GM12878 (cell line): ENCODE results near the gene LVRN. TPM values are rescaled to one million over a fixed set of nuclear protein-coding genes. Genes with fewer than 3 reads are reported as not detected.

Experiments
- BMI1 ChIP-seq: fragments of 450-650 bp; IDR thresholded peaks from 2 replicates; pipeline ENCODE4 v1.6.1; 2016; ENCODE audit warnings: mild to moderate bottlenecking, moderate library complexity, borderline replicate concordance
- EED ChIP-seq: sonication (generic); IDR thresholded peaks from 2 replicates; pipeline ENCODE4 v1.6.1; 2016; ENCODE audit warnings: antibody characterized with exemption, low read depth
- ESRRA ChIP-seq: IDR thresholded peaks from 2 replicates; pipeline ENCODE4 v1.6.1; 2012; ENCODE audit warnings: mild to moderate bottlenecking, low read length, improper control_type of control experiment
- IKZF2 ChIP-seq, 2 experiments: fragments of 450-650 bp; IDR thresholded peaks; 2 replicates each; pipeline ENCODE4 v1.6.1; 2017; ENCODE audit warnings: mild to moderate bottlenecking in 2 of 2, moderate library complexity in 2 of 2
- LARP7 ChIP-seq: fragments of 450-650 bp; IDR thresholded peaks from 2 replicates; pipeline ENCODE4 v1.6.1; 2017; ENCODE audit warnings: mild to moderate bottlenecking
- NR2C1 ChIP-seq: fragments of 450-650 bp; IDR thresholded peaks from 2 replicates; pipeline ENCODE4 v1.6.1; 2017; ENCODE audit warnings: antibody characterized with exemption, mild to moderate bottlenecking, moderate library complexity
- SMAD5 ChIP-seq: IDR thresholded peaks from 2 replicates; pipeline ENCODE4 v1.6.1; 2016; ENCODE audit warnings: antibody characterized with exemption, low read depth
- SMARCA5 ChIP-seq: fragments of 450-650 bp; IDR thresholded peaks from 2 replicates; pipeline ENCODE4 v1.6.1; 2017; ENCODE audit warnings: mild to moderate bottlenecking
- SREBF2 ChIP-seq: IDR thresholded peaks from 2 replicates; pipeline ENCODE4 v1.6.1; 2012; ENCODE audit warnings: mild to moderate bottlenecking, low read length
- SRF ChIP-seq, 2 experiments: IDR thresholded peaks; 2 replicates each; pipeline ENCODE4 v1.6.1; 2011; ENCODE audit warnings: low read depth in 2 of 2, low read length in 2 of 2, mild to moderate bottlenecking in 1 of 2, moderate library complexity in 1 of 2
- STAT1 ChIP-seq: fragments of 450-650 bp; conservative IDR thresholded peaks from 2 replicates; pipeline ENCODE4 v1.6.1; 2014; ENCODE audit warnings: antibody characterized with exemption, mild to moderate bottlenecking
- STAT3 ChIP-seq: IDR thresholded peaks from 2 replicates; pipeline ENCODE4 v1.6.1; 2011; ENCODE audit warnings: low read depth, low read length, improper control_type of control experiment
- TCF3 ChIP-seq: IDR thresholded peaks from 2 replicates; pipeline ENCODE4 v1.6.1; 2012; ENCODE audit warnings: low read depth, mild to moderate bottlenecking, low read length, borderline replicate concordance; ENCODE audit not compliant: insufficient read depth
- polyA plus RNA-seq, 11 experiments: library from polyadenylated mRNA; depleted of rRNA in 4 of 11; unstranded in 6 of 11; stranded (reverse) in 5 of 11; fragments of >200 nt; fragmentation: Nextera tagmentation in 4 of 11; fragmentation: Illumina TruSeq in 1 of 11; extraction: Ambion mirVana in 4 of 11; extraction: Trizol in 1 of 11; gene quantifications; 1 replicate in 1 of 11; 2 replicates in 10 of 11; pipeline versions ENCODE4 v1.2.1 to v1.2.3, GENCODE V29; 2011 to 2016; ENCODE audit warnings: inconsistent platforms in 2 of 11, missing spikeins in 2 of 11, low read depth in 1 of 11
- total RNA-seq, 4 experiments: library from RNA; depleted of rRNA in 3 of 4; stranded (reverse); fragments of >200 nt in 3 of 4; fragmentation: Illumina TruSeq in 1 of 4; extraction: Trizol in 1 of 4; gene quantifications; 2 replicates each; pipeline versions ENCODE4 v1.2.1 to v1.2.3, GENCODE V29; 2013 to 2021
- TF ChIP-seq, protein P1 (sequence below): fragments of 450-650 bp; IDR thresholded peaks from 2 replicates; pipeline ENCODE4 v1.6.1; 2016; ENCODE audit warnings: mild to moderate bottlenecking
- TF ChIP-seq, protein P2 (sequence below): fragments of 450-650 bp; formaldehyde crosslinking; IDR thresholded peaks from 2 replicates; pipeline ENCODE4 v1.5.0; 2022; ENCODE audit warnings: mild to moderate bottlenecking, missing genetic modification characterization
- TF ChIP-seq, protein P3 (sequence below): IDR thresholded peaks from 2 replicates; pipeline ENCODE4 v1.6.1; 2012; ENCODE audit warnings: low read length, inconsistent platforms
- TF ChIP-seq, protein P4 (sequence below): fragments of 450-650 bp; IDR thresholded peaks from 2 replicates; pipeline ENCODE4 v1.6.1; 2017; ENCODE audit warnings: antibody characterized with exemption, mild to moderate bottlenecking, moderate library complexity
- TF ChIP-seq, protein P5 (sequence below): fragments of 450-650 bp; IDR thresholded peaks from 2 replicates; pipeline ENCODE4 v1.6.1; 2016; ENCODE audit warnings: mild to moderate bottlenecking, moderate library complexity, borderline replicate concordance

Gene LVRN
- total and polyA plus RNA-seq, 10 of the 15 experiments (the other 5 are each of a cell fraction or from before 2014, with no cell fraction given), result 0.04 to 0.87 (median 0.11) TPM; not detected in 4

DNA sequence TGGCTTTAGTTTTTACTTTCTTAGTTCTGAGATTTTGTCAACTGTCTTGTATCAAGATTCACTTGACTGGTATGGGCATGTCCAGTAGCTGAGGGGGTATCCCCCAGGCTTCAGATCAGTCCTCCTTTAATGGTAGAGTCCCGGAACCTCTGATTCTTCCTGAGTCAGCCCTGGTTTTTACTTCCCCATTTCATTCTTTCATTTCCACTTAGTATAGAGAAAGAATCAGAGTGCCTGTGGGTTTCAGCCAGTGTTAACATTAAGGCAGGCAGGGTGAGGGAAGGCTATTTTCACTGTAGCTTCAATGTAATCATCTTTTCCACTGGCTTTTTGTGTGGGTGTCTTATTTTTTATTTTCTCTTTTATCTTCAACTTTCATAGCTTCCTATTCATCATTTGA is 114.2 kb downstream of the LVRN start (continued):
- no peak for TF ChIP-seq NR2C1
- no peak for TF ChIP-seq BMI1
- TF ChIP-seq SMARCA5, result no peak
- TF ChIP-seq SMAD5, result no peak
- TF ChIP-seq, protein P1, sequence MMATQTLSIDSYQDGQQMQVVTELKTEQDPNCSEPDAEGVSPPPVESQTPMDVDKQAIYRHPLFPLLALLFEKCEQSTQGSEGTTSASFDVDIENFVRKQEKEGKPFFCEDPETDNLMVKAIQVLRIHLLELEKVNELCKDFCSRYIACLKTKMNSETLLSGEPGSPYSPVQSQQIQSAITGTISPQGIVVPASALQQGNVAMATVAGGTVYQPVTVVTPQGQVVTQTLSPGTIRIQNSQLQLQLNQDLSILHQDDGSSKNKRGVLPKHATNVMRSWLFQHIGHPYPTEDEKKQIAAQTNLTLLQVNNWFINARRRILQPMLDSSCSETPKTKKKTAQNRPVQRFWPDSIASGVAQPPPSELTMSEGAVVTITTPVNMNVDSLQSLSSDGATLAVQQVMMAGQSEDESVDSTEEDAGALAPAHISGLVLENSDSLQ, result peak; percentile 18; the same call in 1 of the 2 replicates
- TF ChIP-seq SRF (IDR thresholded peaks at IDR 0.05; ENCODE audit: low read depth in 2 of 2, low read length in 2 of 2), result peak in 1 of 2 experiments; percentile 63; a peak in 1 of 4 replicates
- TF ChIP-seq, protein P2, sequence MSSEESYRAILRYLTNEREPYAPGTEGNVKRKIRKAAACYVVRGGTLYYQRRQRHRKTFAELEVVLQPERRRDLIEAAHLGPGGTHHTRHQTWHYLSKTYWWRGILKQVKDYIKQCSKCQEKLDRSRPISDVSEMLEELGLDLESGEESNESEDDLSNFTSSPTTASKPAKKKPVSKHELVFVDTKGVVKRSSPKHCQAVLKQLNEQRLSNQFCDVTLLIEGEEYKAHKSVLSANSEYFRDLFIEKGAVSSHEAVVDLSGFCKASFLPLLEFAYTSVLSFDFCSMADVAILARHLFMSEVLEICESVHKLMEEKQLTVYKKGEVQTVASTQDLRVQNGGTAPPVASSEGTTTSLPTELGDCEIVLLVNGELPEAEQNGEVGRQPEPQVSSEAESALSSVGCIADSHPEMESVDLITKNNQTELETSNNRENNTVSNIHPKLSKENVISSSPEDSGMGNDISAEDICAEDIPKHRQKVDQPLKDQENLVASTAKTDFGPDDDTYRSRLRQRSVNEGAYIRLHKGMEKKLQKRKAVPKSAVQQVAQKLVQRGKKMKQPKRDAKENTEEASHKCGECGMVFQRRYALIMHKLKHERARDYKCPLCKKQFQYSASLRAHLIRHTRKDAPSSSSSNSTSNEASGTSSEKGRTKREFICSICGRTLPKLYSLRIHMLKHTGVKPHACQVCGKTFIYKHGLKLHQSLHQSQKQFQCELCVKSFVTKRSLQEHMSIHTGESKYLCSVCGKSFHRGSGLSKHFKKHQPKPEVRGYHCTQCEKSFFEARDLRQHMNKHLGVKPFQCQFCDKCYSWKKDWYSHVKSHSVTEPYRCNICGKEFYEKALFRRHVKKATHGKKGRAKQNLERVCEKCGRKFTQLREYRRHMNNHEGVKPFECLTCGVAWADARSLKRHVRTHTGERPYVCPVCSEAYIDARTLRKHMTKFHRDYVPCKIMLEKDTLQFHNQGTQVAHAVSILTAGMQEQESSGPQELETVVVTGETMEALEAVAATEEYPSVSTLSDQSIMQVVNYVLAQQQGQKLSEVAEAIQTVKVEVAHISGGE, result no peak
- no peak for TF ChIP-seq SREBF2
- peak; percentile 62 for TF ChIP-seq EED
- no peak for TF ChIP-seq TCF3
- TF ChIP-seq, protein P3, sequence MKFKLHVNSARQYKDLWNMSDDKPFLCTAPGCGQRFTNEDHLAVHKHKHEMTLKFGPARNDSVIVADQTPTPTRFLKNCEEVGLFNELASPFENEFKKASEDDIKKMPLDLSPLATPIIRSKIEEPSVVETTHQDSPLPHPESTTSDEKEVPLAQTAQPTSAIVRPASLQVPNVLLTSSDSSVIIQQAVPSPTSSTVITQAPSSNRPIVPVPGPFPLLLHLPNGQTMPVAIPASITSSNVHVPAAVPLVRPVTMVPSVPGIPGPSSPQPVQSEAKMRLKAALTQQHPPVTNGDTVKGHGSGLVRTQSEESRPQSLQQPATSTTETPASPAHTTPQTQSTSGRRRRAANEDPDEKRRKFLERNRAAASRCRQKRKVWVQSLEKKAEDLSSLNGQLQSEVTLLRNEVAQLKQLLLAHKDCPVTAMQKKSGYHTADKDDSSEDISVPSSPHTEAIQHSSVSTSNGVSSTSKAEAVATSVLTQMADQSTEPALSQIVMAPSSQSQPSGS, result peak; percentile 74
- TF ChIP-seq LARP7, result no peak
- TF ChIP-seq, protein P4, sequence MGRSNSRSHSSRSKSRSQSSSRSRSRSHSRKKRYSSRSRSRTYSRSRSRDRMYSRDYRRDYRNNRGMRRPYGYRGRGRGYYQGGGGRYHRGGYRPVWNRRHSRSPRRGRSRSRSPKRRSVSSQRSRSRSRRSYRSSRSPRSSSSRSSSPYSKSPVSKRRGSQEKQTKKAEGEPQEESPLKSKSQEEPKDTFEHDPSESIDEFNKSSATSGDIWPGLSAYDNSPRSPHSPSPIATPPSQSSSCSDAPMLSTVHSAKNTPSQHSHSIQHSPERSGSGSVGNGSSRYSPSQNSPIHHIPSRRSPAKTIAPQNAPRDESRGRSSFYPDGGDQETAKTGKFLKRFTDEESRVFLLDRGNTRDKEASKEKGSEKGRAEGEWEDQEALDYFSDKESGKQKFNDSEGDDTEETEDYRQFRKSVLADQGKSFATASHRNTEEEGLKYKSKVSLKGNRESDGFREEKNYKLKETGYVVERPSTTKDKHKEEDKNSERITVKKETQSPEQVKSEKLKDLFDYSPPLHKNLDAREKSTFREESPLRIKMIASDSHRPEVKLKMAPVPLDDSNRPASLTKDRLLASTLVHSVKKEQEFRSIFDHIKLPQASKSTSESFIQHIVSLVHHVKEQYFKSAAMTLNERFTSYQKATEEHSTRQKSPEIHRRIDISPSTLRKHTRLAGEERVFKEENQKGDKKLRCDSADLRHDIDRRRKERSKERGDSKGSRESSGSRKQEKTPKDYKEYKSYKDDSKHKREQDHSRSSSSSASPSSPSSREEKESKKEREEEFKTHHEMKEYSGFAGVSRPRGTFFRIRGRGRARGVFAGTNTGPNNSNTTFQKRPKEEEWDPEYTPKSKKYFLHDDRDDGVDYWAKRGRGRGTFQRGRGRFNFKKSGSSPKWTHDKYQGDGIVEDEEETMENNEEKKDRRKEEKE, result no peak
- TF ChIP-seq, protein P5, sequence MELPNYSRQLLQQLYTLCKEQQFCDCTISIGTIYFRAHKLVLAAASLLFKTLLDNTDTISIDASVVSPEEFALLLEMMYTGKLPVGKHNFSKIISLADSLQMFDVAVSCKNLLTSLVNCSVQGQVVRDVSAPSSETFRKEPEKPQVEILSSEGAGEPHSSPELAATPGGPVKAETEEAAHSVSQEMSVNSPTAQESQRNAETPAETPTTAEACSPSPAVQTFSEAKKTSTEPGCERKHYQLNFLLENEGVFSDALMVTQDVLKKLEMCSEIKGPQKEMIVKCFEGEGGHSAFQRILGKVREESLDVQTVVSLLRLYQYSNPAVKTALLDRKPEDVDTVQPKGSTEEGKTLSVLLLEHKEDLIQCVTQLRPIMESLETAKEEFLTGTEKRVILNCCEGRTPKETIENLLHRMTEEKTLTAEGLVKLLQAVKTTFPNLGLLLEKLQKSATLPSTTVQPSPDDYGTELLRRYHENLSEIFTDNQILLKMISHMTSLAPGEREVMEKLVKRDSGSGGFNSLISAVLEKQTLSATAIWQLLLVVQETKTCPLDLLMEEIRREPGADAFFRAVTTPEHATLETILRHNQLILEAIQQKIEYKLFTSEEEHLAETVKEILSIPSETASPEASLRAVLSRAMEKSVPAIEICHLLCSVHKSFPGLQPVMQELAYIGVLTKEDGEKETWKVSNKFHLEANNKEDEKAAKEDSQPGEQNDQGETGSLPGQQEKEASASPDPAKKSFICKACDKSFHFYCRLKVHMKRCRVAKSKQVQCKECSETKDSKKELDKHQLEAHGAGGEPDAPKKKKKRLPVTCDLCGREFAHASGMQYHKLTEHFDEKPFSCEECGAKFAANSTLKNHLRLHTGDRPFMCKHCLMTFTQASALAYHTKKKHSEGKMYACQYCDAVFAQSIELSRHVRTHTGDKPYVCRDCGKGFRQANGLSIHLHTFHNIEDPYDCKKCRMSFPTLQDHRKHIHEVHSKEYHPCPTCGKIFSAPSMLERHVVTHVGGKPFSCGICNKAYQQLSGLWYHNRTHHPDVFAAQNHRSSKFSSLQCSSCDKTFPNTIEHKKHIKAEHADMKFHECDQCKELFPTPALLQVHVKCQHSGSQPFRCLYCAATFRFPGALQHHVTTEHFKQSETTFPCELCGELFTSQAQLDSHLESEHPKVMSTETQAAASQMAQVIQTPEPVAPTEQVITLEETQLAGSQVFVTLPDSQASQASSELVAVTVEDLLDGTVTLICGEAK, result no peak
- TF ChIP-seq IKZF2 (IDR thresholded peaks at IDR 0.05), result peak; percentile 87 to 89
- no peak for TF ChIP-seq STAT1
- TF ChIP-seq STAT3, result no peak
- no peak for TF ChIP-seq ESRRA
